GM21619 (cell line): ENCODE results near the gene NACC2.
"Not testable (repeated sequence)": the region's sequence is repeated elsewhere in the genome, so short reads cannot be mapped to it uniquely, and the experiment has no call there.

Source experiments
- ATAC-seq: cut with Tn5 transposase; IDR thresholded peaks from one replicate; pipeline ENCODE4 v1.9.1; 2021; ENCODE audit not compliant: unreplicated experiment

NACC2 gene

DNA sequence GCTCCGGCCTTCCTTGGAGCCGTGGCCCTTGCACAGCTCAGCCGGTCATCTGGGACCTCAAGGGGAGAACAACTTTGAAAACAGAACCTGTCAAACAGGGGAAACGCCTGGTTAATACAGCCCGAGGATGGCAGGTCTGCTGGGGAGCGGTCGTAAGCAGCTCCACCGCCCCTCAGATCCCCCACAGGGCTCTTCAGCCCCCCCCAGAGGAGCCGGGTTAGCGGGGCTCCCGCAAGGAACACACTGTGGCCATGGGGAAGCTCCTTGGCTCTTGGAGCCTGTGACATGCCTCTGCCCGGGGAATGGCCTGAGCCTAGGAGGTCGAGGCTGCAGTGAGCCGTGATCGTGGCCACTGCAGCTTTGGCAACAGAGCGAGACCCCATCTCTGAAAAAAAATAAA is 16.8 kb upstream of the NACC2 start:
- ATAC-seq = no peak

DNA sequence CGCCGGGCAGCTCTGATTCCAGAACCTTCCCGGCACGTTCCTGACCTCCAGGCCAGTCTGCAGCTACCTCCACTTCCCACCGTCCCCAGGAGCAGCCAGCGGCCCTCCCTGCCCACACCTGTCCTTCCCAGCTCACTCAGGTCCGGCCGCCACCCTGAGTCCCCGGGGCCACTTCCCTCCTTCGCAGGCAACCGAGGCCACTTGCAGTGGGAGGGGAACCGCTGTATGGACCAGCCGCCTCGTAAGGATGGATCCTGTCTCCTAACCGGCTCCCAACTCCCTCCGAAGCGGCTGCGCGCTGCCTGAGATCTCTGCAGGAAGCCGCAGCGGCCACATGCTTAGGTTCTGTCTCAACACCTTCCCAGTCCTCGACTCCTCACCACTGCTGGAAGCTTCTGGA is 16.1 kb upstream of the NACC2 start:
- ATAC-seq = no peak

DNA sequence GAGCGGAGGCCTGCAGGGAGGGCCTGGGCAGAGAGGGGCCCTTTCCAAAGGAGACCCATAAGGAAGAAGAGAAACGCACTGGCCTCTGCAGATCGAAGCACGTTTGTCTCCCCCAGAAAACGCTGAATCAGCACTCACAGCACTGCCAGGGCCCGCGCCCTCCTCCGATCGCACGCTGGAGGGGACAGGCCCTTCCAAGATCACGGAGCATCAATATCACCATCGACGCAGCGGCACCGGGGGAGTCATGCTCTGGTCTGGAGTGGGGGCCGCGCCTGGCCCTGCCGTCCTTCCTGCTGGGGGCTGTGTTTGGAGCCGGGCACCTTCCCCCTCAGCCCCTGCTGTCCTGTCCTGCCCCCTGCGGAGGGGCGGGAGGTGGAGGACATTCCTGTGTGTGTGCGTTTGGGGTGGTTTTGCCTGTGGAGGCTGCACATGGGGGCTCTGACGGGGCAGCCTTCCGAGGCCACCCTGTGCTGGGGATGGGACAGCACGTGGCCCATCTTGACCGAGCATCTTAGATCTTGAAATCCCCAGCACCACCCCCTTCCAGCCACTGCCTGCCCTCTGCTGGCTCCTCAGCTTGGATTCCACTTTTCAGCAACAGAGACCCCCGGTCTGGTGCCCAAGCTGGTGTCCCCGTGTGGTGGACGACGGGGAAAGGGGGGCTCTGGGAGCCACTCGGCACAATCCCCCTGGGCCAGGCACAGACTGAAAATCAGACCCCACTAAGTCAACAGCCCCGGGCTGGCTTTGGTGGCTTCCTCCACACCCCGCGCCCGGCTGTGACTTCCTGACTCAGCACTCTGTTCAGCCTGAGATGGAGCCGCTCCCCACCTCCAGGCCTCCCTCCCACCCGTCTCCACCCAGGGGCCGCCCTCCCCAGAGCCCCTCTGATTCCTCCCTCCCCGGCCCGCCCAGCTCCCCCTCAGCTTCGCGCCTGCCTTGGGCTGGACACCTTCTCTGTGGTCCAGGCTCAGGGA is 15.3 kb upstream of the NACC2 start:
- ATAC-seq = no peak

DNA sequence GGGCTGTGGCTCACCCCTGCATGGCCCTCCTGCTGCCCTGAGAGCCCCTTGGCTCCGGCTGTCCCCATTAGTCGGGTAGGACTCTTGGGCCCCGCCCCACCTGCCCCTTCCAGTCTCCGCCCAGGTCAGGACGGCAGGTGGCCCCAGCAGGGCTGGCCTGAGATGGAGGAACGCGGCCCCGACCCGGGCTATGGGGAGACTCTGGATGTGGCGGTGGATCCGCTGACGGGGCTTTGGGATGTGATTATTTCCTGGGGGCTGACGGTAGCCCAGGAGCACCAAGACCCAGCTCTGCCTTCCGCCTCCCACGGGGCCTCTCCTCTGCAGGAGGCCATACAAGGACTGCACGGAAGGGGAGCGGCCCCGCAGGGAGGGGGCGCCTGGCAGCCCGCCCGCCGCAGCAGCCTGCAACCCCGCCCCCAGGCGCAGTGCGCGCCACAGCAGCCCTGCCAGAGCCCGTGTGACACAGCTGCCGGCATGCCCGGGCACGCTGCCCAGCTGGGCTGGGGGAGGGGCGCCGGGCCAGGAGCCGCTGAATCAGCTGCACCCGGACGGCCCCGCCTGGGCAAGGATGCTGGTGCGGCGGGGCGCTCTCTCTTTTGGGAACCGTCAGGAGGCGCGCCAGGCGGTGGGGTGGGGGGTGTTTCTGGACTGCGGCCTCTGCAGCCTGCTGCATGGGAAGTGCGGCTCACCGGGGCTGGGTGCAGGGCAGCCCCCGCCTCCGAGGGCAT is 14.4 kb upstream of the NACC2 start:
- peak; percentile 61 for ATAC-seq

DNA sequence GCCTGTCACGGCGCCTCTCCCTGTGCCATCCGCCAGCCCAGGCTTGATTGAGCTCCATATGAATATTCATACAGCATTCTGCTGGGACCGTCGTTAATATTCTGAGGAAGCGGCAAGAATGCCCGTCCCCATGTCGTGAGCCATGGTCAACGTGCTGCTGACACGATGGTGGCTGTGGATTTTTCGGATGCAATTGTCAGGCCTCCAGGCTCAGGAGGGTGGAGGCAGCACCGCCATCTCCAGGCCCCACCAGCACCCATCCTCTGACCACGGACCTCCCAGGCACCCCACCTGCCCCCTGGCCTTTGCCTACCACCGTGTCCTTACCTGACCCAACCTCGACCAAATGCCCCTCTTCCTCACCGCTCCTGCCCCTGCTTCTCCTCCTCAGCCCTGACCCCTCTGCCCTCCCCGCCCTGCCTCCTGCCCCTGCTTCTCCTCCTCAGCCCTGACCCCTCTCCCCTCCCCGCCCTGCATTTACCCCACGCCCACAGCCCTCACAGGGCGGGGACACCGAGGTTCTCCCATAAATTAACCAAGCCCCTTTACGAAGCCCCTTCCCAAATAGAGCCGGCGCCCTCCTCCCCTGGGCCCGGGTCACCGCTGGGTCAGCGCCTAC is 13.7 kb upstream of the NACC2 start:
- no peak for ATAC-seq

DNA sequence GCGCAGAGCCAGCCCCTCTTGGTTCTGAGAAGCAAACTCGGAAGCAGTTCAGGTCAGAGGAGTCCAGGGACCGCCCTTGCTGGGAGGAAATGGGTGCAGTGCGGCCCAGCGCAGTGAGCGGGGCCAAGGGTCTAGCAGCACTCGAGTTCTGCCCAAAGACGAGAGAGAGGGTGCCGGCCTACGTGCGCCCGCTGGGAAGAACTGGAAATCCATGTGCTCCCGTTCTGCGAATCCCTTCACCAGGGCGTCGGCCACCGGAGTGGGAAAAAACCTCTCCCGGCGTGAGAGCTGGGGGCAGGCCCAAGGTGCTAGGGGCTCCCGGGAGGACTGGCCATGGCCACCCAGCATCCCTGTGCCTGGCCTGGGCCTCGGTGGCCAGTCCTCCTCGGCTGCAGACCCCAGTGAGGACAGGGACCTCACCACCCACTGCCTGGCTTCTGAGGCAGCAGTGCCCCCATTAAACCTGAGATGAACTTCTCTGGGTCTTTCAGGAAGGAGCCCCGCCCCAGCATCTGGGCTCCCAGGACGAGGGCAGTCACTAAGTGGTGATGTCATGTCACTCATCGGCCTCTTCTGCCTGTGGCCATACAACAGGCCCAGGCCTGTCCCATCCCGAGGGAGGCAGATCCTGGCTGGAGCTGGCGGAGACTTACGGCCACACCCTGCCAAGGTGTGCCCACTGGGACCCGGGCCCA is 13.0 kb upstream of the NACC2 start:
- no peak for ATAC-seq

DNA sequence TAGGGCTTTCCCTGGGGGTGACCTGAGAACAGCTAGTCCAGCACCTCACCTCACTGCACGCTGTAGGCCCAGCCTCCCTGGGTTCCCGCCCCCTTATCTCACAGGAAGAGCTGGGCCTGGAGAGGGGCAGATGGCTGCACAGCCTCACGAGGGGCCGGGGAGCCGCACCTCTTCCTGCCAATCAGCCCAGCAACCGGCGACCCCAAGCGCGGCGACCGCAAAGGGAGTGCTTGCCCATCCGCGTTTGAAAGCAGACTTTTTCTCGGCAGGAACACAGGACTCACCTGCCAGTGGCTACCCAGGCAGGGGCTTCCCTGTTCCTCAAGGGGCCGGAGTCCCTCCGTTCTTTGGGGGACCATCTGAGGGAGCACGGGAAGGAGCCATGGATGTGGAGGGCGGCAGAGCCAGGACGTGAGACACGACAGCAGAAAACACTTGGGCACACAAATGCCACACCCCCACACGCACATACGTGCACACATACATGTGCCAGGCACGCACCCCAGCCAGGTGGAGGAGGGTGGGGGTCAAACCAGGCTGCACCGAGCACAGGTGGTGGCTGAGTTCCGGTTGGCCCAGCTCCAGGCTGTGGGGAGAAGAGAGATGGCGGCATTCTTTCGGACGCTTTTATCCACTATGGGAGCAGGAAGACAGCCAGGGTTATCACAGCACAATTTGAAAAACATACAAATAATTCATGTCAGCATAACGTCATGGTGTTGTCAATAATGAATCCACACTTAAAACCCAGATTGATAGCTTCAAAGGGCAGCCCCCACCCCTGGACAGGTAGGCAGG is 12.3 kb upstream of the NACC2 start:
- no peak for ATAC-seq

DNA sequence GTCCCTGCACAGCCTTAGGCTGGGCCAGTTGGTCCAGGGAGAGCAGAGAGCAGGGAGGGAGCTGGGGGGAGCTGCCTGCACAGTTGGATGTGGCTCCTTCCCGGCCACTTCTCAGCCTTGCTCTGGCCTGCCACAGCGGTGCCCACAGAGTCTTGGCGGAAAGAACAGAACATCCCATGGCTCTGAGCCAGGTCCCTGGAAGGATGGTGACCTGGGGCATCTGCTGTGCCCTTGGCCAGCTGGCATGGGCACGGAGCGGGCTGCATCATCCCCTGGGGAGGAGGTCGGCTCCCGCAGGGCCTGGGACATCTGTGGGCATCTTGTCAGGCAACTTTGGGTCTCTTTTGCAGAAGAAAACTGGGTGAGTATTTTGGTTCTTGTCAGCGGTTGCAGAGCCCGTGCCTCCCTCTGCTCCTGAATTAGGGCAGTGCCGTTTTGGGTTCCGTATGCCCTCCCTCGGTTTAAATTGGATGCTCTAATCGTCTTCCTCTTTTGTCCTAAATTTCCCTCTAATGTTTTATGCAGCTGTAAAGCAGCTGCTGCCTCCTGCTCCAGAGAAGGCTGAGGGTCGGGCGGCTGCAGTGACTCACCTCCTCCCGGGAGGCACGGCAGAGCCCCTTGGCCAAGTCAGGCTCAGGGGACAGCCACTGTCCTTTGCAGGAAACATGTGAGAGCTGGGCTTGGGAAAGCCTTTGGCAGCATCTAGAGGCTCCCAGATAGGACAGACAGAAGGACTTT is 10.5 kb upstream of the NACC2 start:
- ATAC-seq = no peak

DNA sequence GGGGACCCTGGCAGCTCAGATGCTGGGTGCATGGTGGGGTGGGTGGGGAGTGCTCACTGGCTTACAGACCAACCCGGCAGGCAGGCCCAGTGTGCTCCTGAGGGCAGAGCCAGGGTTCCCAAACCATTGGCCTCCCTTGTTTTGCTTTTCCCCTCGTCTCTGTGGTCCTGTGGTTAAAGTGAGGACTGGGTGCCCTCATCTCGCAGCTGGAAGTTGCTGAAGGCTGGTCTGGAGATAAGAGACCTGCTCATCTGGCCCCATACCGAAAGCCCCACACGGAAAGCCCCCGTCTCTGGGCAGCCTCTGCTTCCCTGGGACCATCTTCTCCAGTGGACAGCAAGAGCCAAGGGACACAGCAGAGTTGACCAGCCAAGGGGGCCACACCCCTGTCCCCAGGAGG is 9.8 kb upstream of the NACC2 start:
- ATAC-seq = no peak

DNA sequence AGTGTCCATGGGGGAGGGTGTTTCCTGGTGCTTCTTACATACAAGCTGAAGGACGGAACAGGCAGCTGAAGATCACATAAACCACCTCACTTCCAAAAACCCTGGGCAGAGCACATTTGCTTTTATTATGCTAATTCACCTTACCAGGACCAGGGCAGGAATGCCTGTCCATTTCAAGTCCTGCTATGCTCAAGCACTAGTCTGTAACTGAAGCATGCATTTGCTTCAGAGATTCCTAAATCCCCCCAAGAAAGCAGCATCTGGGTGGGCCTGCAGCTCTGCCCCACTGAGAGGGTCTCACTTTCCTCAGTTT is 9.4 kb upstream of the NACC2 start:
- ATAC-seq = no peak

DNA sequence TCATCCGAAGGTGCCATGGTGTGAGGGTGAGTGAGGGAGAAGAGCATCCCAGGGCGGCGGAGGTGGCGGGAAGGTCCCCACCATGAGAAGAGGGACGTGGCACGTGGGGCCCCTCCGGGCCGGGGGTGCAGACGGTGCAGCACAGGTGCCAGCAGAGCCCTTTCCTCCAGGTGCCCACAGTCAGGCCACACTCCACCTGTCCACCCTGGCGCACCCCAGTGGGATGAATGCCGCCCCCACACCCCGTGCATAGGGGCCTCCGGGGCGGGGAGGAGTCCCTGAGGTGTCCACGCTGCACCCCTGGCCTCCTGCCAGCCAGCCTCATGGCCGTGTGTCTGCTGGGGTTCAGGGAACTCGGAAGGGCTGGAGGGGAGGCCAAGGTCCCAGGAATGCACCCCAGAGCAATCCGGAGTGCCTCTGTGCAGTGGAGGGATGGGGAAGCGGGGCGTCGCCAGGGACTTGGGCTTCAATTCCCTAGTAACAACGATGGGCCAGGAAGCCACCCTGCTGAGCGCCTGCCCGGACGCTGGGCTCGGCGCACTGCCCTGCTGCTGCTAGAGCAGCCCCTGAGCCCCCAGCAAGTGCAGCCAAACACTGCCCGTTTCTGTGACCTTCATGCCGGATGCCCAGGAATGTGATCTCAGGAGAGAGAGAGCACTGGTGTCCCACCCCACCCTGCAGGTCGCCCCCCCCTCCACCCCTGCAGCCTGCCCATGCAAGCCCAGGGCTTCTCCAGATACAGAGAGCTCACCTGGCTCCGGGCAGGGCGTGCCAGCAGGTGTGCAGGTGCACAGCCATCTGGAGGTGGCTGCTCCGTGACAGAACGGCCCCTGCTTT is 8.8 kb upstream of the NACC2 start:
- no peak for ATAC-seq

DNA sequence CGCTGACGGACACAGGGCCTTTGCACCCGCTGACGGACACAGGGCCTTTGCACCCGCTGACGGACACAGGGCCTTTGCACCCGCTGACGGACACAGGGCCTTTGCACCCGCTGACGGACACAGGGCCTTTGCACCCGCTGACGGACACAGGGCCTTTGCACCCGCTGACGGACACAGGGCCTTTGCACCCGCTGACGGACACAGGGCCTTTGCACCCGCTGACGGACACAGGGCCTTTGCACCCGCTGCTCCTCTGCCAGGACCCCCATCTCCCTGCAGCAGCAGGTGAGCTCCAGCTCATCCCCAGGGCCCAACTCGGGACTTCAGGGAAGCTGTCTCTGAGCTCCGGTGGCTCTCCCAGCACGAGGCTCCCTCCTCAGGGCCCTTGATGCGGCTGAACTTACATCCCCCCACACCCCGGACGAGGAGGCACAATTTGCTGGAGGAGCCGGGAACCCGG is 6.6 kb upstream of the NACC2 start:
- ATAC-seq = not testable (repeated sequence)

DNA sequence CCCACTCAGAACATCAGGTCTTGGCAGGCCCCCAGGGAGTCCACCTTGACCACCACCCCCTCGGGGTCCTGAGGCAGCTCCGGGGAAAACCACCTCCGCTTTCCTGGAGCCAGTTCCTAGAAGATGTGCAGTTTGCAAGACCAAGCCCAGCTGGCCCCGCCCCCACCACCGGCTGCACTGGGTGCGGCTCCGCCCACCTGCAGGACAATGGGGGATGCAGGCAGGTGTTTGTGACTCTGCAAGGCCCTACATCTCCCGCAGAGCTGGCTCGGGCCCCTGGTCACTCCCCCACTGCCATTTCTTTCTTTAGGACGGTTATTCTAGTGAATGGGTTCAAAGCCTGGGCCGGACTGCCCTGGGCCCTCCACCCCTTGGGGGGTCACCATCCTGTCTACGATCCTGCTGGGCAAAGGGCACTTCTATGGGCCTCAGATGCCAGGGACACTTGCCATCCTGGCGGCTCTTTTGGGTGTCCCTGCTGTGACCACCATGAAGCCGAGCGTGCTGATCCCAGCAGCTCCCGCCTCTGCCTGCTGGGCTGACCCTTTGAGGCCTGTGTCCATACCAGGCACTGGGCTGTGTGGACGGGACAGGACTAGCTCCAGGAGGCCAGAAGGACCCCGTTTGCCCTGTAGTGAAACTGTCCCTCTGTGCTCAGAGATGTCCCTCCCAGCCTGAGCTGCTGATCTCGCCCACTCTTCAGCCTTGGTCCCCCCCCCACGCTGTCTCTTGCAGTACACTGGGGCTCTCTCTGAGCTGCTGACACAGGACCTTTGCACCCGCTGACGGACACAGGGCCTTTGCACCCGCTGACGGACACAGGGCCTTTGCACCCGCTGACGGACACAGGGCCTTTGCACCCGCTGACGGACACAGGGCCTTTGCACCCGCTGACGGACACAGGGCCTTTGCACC is 5.9 kb upstream of the NACC2 start:
- no peak for ATAC-seq

DNA sequence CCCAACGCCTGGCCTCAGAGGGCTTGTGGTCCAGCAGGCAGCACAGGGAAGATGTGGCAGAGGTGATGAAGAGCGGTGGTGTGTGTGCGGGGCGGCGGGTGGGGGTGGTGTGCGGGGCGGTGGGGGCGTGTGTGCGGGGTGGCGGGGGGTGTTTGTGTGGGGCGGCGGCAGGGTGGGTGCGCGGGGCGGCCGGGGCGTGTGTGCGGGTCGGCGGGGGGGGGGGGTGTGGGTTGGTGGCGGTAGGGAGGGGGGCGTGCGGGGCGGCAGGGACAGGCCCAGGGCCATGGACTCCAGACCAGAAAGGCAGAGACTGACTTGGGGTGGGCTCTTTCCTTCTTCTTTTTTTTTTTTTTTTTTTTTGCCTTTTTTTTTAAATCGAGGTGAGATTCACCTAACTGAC is 4.5 kb upstream of the NACC2 start:
- ATAC-seq = no peak

DNA sequence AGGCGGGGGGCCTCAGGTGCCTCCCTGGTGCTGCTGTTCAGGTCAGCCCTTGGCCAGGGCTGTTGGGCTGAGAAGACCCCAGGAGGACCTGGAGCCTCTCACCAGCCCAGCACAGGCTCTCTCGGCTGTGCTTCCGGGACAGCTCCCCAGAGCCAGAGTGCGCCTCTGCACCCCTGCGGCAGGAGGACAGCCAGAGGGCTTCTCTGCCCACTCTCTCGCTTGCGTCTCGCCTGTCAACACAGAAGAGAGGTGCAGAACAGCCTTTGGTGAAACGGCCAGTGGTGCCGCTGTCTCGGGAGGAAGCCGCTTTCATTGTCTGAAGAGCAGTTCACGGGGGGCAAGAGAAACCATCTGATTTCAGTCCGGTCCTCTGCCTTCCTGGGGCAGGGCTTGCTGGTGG is 3.8 kb upstream of the NACC2 start:
- no peak for ATAC-seq

DNA sequence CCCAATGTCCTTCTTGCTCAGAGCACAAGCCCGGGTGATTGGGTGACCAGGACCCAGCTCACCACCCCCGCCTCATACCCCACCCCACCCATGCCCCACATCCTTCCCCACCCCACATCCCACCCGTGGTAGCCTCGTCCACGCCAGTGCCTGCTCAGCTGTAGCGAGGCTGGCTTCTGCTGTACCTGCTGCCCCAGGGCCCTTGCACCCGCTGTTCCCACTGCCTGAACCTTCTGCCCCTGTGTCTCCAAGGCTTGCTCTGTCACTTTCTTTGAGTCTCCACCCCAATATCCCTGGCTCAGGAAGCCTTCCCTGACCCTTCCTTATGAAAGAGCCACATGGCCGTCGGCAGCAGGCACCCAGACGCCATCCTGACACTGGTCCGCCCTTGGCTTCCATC is 3.1 kb upstream of the NACC2 start:
- no peak for ATAC-seq

DNA sequence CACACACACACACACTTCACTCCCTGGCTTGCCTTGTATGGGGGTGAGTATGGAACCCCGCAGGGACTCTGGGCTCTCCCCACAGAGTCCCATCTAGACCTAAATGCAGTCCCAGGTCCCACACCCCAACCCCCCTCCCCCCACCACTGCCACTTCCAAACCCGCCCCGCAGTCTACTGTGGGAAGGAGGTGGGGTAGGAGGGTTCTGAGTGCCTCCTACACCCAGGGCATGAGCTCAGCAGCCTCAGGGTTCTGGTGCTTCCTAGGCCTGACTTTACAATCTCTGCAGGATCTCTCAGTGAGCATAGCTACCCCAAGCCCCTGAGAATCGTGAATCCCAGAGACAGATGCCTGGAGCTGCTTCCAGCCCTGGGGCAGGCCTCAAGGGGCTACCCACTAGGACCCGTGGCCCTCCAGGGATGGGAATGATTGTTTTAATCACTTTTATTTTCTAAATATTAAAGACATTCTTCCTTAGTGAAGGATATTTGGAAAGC is 1.5 kb upstream of the NACC2 start:
- ATAC-seq = no peak
